Upper lobe of left lung (tissue), 6 donors: ENCODE data around the gene SLC17A2. TPM values are rescaled to one million over a fixed set of nuclear protein-coding genes. Genes with fewer than 3 reads are reported as not detected.

Experiments used
- ATAC-seq, 2 donors: fragments of 200-7000 bp; cut with Tn5 transposase; one replicate each; pipeline ENCODE4 v1.9.1; 2022; ENCODE audit warnings: mild to moderate bottlenecking in 2 of 2, moderate library complexity in 2 of 2; ENCODE audit not compliant: low FRiP score in 2 of 2
- DNase-seq, 2 donors: peaks; one replicate each; pipeline ENCODE4 v3.0.0-alpha.2; 2019 to 2020
- H3K27ac ChIP-seq, 4 donors: fragments of 200-600 bp; sonication (generic); one replicate each; pipeline ENCODE4 v1.5.1; 2016 to 2019
- H3K27me3 ChIP-seq, 4 donors: fragments of 200-600 bp; sonication (generic); one replicate each; pipeline ENCODE4 v1.5.1; 2017 to 2019
- H3K36me3 ChIP-seq, 4 donors: fragments of 200-600 bp; sonication (generic); one replicate each; pipeline ENCODE4 v1.5.1; 2016 to 2019
- H3K4me1 ChIP-seq, 4 donors: fragments of 200-600 bp; sonication (generic); one replicate each; pipeline ENCODE4 v1.5.1; 2018 to 2019
- H3K4me3 ChIP-seq, 4 donors: fragments of 200-600 bp; sonication (generic); one replicate each; pipeline ENCODE4 v1.5.1; 2017 to 2019; ENCODE audit warnings: mild to moderate bottlenecking in 2 of 4, moderate library complexity in 1 of 4
- H3K9me3 ChIP-seq, 4 donors: fragments of 200-600 bp; sonication (generic); one replicate each; pipeline ENCODE4 v1.5.1; 2018 to 2019
- EP300 ChIP-seq, 4 donors: sonication (generic); formaldehyde crosslinking; IDR thresholded peaks; one replicate each; pipeline ENCODE4 v1.5.1; 2017; ENCODE audit warnings: antibody characterized with exemption in 4 of 4, control low read depth in 2 of 4
- POLR2A ChIP-seq, 4 donors: fragments of 450-650 bp; IDR thresholded peaks; one replicate each; pipeline ENCODE4 v1.5.1; 2016 to 2017; ENCODE audit warnings: antibody characterized with exemption in 4 of 4, mild to moderate bottlenecking in 2 of 4
- POLR2AphosphoS5 ChIP-seq, 2 donors: sonication (generic); formaldehyde crosslinking; IDR thresholded peaks; one replicate each; pipeline ENCODE4 v1.5.1; 2017; ENCODE audit warnings: antibody characterized with exemption in 2 of 2
- WGBS, 2 donors: methylation state at CpG; one replicate each; pipeline ENCODE4 v1.1.5; 2017 to 2018; 5-methylcytosine and 5-hydroxymethylcytosine counted together
- total RNA-seq, 6 donors: library from RNA; depleted of rRNA in 4 of 6; stranded (reverse); fragments of >200 nt in 4 of 6; gene quantifications; one replicate each; pipeline versions ENCODE4 v1.1.0 to v1.2.1, GENCODE V29; 2016 to 2021
- TF ChIP-seq, protein P1 (sequence below), 6 experiments: fragments of 450-650 bp in 4 of 6; fragments of 200-600 bp in 2 of 6; sonication (generic) in 2 of 6; IDR thresholded peaks; one replicate each; pipeline ENCODE4 v1.5.1; 2016 to 2019; ENCODE audit warnings: antibody characterized with exemption in 6 of 6
- donor health status: DM: no; HTN: no; CAD: no; lungs with moderate emphysema.
- donor health status: DM: no; HTN: yes; CAD: no; lungs with severe emphysema.

The SLC17A2 gene
- total RNA-seq, 6 donors from 2014 or later: not detected

DNA sequence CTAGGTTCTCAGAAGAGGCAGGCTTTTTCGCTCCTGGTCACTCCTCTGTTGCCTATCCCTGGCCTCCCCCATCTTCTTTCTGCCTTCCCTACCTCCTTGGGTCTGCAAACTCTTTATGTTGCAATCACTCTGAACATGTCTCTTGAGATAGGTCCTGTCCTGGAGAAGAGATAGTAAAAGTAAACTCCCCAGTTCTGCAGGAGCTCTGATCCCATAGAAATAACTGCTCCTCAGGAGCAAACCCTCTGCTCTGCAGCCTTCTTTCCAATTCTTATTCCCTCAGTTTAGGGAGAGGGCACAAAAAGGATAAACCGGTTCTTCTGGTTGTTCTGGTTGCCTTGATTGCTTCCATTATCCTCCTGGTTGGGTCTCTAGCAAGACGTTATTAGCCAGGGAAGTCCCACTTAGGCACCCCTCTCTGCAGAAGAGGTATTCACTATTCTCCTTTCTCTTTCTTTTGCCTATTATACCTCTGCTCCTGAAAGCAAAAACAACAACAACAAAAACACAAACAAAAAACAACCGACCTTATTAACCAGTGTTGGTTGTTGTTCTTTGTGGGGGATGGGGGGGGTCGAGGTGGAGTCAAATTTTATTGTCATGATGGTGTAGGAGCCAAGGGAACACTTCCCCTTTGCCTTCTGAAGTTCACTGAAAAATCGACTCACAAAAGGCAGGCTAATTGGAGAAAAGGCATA is 33.1 kb upstream of the SLC17A2 start:
- Histone ChIP-seq H3K27ac (peak overlapping the region; percentile 89 to 95 (median 94)), H3K9me3 (no peaks in the 10 kb centered on the region), H3K4me1 (peaks cover 51 to 65% (median 55%) of the 10 kb centered on the region in 4 donors), H3K36me3 (peaks cover 0 to 31% (median 17%) of the 10 kb centered on the region in 4 donors), H3K27me3 (no peaks in the 10 kb centered on the region), H3K4me3 (peak overlapping the region; percentile 41 to 61 (median 52))
- TF ChIP-seq, protein P1, sequence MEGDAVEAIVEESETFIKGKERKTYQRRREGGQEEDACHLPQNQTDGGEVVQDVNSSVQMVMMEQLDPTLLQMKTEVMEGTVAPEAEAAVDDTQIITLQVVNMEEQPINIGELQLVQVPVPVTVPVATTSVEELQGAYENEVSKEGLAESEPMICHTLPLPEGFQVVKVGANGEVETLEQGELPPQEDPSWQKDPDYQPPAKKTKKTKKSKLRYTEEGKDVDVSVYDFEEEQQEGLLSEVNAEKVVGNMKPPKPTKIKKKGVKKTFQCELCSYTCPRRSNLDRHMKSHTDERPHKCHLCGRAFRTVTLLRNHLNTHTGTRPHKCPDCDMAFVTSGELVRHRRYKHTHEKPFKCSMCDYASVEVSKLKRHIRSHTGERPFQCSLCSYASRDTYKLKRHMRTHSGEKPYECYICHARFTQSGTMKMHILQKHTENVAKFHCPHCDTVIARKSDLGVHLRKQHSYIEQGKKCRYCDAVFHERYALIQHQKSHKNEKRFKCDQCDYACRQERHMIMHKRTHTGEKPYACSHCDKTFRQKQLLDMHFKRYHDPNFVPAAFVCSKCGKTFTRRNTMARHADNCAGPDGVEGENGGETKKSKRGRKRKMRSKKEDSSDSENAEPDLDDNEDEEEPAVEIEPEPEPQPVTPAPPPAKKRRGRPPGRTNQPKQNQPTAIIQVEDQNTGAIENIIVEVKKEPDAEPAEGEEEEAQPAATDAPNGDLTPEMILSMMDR (IDR thresholded peaks at IDR 0.05): no peak
- no peak for TF ChIP-seq EP300 (IDR thresholded peaks at IDR 0.05)
- TF ChIP-seq POLR2A (IDR thresholded peaks at IDR 0.05): no peak
- TF ChIP-seq POLR2AphosphoS5 (IDR thresholded peaks at IDR 0.05): no peak
- DNase-seq (peak in 1 of 2 donors; percentile 44), ATAC-seq (peak in 1 of 2 donors; percentile 57)
- WGBS, 2 donors: 3 to 6% methylated on average over 6 of the region's 6 CpGs

- no peaks in the 10 kb centered on the region for H3K27me3 ChIP-seq
- H3K27ac ChIP-seq: peak within 1 kb of the TSS; percentile 89 to 95 (median 94)
- H3K4me3 ChIP-seq: peak within 1 kb of the TSS; percentile 41 to 61 (median 52)
- TF ChIP-seq EP300 (IDR thresholded peaks at IDR 0.05) (peak in 1 of 4 donors; percentile 57), POLR2A (IDR thresholded peaks at IDR 0.05) (peak; percentile 50 to 97 (median 90)), POLR2AphosphoS5 (IDR thresholded peaks at IDR 0.05) (peak; percentile 95)
- TF ChIP-seq, protein P1 (IDR thresholded peaks at IDR 0.05): peak in 1 of 6 experiments; percentile 18
- peaks cover 0 to 25% (median 14%) of the 10 kb centered on the region in 4 donors for H3K36me3 ChIP-seq
- ATAC-seq (peak; percentile 93 to 95), DNase-seq (peak in 1 of 2 donors; percentile 91)
- peaks cover 39 to 55% (median 46%) of the 10 kb centered on the region in 4 donors for H3K4me1 ChIP-seq
- 2 to 5% methylated on average over 11 of the region's 11 CpGs for WGBS, 2 donors
- no peaks in the 10 kb centered on the region for H3K9me3 ChIP-seq
Measured at GRCh38 chr6:25962149-25963127, 31.9 kb upstream of the SLC17A2 start, which contains the start of gene TRIM38. Gene TRIM38 (plus strand): TSS chr6:25962802. CDS start chr6:25966523, 3,721 bp downstream.

GRCh38 chr6:25961619-25962148 is 31.2 kb upstream of the SLC17A2 start:
- TF ChIP-seq, protein P1 (IDR thresholded peaks at IDR 0.05): peak in 2 of 6 experiments; percentile 7 to 10
- no peak for TF ChIP-seq POLR2AphosphoS5 (IDR thresholded peaks at IDR 0.05)
- peaks cover 0 to 18% (median 10%) of the 10 kb centered on the region in 4 donors for H3K36me3 ChIP-seq
- no peaks in the 10 kb centered on the region for H3K9me3 ChIP-seq
- H3K4me1 ChIP-seq: peaks cover 33 to 47% (median 40%) of the 10 kb centered on the region in 4 donors
- H3K4me3 ChIP-seq: peak overlapping the region in 3 of 4 donors; percentile 52 to 61 (median 53)
- 70 to 71% methylated on average over 3 of the region's 3 CpGs for WGBS, 2 donors
- ATAC-seq (no peak), DNase-seq (no peak)
- no peaks in the 10 kb centered on the region for H3K27me3 ChIP-seq
- H3K27ac ChIP-seq: peak overlapping the region; percentile 89 to 95 (median 94)

DNA sequence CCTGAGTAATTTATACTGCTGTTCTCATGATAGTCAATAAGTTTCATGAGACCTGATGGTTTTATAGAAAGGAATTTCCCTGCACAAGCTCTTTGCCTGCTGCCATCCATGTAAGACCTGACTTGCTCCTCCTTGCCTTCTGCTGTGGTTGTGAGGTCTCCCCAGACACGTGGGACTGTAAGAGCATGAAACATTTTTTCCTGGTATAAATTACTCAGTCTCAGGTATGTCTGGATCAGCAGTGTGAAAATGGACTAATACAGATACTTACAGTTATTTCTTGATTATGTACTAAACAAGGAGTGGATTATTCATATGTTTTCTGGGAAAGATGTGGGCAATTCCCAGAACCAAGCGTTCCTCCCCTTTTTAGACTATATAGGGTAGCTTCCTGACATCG is 30.2 kb upstream of the SLC17A2 start:
- Histone ChIP-seq H3K4me1 (peaks cover 23 to 38% (median 30%) of the 10 kb centered on the region in 4 donors), H3K9me3 (no peaks in the 10 kb centered on the region), H3K4me3 (no peak overlapping the region), H3K27me3 (no peaks in the 10 kb centered on the region), H3K27ac (no peak overlapping the region), H3K36me3 (peaks cover 0 to 10% (median 3%) of the 10 kb centered on the region in 4 donors)
- DNase-seq (no peak), ATAC-seq (no peak)
- 82 to 94% methylated on average over 3 of the region's 3 CpGs for WGBS, 2 donors
- TF ChIP-seq, protein P1 (IDR thresholded peaks at IDR 0.05): no peak
- TF ChIP-seq EP300 (IDR thresholded peaks at IDR 0.05) (no peak), POLR2AphosphoS5 (IDR thresholded peaks at IDR 0.05) (no peak), POLR2A (IDR thresholded peaks at IDR 0.05) (no peak)
